Measurements from ENCODE around the gene RNF212B.

The RNF212B gene

GRCh38 chr14:23306412-23307145, 68.8 kb downstream of the RNF212B start, which contains the start of gene BCL2L2 (continued):
- TF ChIP-seq ZNF48 (tag by site-specific recombination; IDR thresholded peaks at IDR 0.05) (no peak), ZSCAN18 (tag by site-specific recombination; IDR thresholded peaks at IDR 0.05) (no peak), REST (tag by site-specific recombination; IDR thresholded peaks at IDR 0.05) (no peak), ZNF280D (tag by site-specific recombination; IDR thresholded peaks at IDR 0.05) (no peak), ZNF792 (tag by site-specific recombination; IDR thresholded peaks at IDR 0.05) (no peak), ZNF555 (tag by site-specific recombination; conservative IDR thresholded peaks at IDR 0.05) (no peak), ZNF184 (tag by site-specific recombination; IDR thresholded peaks at IDR 0.05) (no peak), ZNF707 (tag by site-specific recombination; IDR thresholded peaks at IDR 0.05) (no peak), REPIN1 (tag by site-specific recombination; IDR thresholded peaks at IDR 0.05; ENCODE audit: low read depth) (no peak), ZNF302 (tag by site-specific recombination; IDR thresholded peaks at IDR 0.05; ENCODE audit: low read depth) (no peak), ZNF121 (tag by site-specific recombination; IDR thresholded peaks at IDR 0.05) (no peak), OSR2 (tag by site-specific recombination; IDR thresholded peaks at IDR 0.05) (no peak; the same call in 1 of the 2 replicates), FEZF1 (tag by site-specific recombination; IDR thresholded peaks at IDR 0.05) (peak; percentile 42; the same call in 1 of the 2 replicates), YY2 (tag by site-specific recombination; IDR thresholded peaks at IDR 0.05) (no peak), TRIM28 (IDR thresholded peaks at IDR 0.05; ENCODE audit: borderline replicate concordance, low read length) (no peak), GFI1B (tag by site-specific recombination; IDR thresholded peaks at IDR 0.05) (no peak), ZNF521 (tag by site-specific recombination; IDR thresholded peaks at IDR 0.05) (no peak), HOXC10 (CRISPR knock-in tag; IDR thresholded peaks at IDR 0.05) (no peak), ZFP37 (tag by site-specific recombination; IDR thresholded peaks at IDR 0.05) (0 out of 2 replicates have a peak, but pooled peaks have one; percentile 51), ZNF391 (tag by site-specific recombination; IDR thresholded peaks at IDR 0.05; ENCODE audit: borderline replicate concordance, low read depth) (peak; percentile 56; the same call in 1 of the 2 replicates), GLI2 (tag by site-specific recombination; IDR thresholded peaks at IDR 0.05; ENCODE audit: borderline replicate concordance, low read depth) (no peak), HOXD13 (CRISPR knock-in tag; IDR thresholded peaks at IDR 0.05; ENCODE audit: borderline replicate concordance) (no peak), ZNF324 (tag by site-specific recombination; IDR thresholded peaks at IDR 0.05) (peak; percentile 90; the same call in 1 of the 2 replicates), ZFP69B (tag by site-specific recombination; IDR thresholded peaks at IDR 0.05) (peak; percentile 98)
- TF ChIP-seq, protein P1, sequence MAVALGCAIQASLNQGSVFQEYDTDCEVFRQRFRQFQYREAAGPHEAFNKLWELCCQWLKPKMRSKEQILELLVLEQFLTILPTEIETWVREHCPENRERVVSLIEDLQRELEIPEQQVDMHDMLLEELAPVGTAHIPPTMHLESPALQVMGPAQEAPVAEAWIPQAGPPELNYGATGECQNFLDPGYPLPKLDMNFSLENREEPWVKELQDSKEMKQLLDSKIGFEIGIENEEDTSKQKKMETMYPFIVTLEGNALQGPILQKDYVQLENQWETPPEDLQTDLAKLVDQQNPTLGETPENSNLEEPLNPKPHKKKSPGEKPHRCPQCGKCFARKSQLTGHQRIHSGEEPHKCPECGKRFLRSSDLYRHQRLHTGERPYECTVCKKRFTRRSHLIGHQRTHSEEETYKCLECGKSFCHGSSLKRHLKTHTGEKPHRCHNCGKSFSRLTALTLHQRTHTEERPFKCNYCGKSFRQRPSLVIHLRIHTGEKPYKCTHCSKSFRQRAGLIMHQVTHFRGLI (tag by site-specific recombination; IDR thresholded peaks at IDR 0.05): 0 out of 2 replicates have a peak, but pooled peaks have one; percentile 19
- TF ChIP-seq, protein P2, sequence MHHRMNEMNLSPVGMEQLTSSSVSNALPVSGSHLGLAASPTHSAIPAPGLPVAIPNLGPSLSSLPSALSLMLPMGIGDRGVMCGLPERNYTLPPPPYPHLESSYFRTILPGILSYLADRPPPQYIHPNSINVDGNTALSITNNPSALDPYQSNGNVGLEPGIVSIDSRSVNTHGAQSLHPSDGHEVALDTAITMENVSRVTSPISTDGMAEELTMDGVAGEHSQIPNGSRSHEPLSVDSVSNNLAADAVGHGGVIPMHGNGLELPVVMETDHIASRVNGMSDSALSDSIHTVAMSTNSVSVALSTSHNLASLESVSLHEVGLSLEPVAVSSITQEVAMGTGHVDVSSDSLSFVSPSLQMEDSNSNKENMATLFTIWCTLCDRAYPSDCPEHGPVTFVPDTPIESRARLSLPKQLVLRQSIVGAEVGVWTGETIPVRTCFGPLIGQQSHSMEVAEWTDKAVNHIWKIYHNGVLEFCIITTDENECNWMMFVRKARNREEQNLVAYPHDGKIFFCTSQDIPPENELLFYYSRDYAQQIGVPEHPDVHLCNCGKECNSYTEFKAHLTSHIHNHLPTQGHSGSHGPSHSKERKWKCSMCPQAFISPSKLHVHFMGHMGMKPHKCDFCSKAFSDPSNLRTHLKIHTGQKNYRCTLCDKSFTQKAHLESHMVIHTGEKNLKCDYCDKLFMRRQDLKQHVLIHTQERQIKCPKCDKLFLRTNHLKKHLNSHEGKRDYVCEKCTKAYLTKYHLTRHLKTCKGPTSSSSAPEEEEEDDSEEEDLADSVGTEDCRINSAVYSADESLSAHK (tag by site-specific recombination; IDR thresholded peaks at IDR 0.05): no peak
- TF ChIP-seq, protein P3, sequence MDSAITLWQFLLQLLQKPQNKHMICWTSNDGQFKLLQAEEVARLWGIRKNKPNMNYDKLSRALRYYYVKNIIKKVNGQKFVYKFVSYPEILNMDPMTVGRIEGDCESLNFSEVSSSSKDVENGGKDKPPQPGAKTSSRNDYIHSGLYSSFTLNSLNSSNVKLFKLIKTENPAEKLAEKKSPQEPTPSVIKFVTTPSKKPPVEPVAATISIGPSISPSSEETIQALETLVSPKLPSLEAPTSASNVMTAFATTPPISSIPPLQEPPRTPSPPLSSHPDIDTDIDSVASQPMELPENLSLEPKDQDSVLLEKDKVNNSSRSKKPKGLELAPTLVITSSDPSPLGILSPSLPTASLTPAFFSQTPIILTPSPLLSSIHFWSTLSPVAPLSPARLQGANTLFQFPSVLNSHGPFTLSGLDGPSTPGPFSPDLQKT (IDR thresholded peaks at IDR 0.05; ENCODE audit: borderline replicate concordance, low read depth, low read length): no peak

All from HEK293 (cell line).